ENCODE measurements around the gene ARL6IP6.

- TF ChIP-seq DPF2 (CRISPR knock-in tag; IDR thresholded peaks at IDR 0.05; ENCODE audit: borderline replicate concordance, low read depth) (no peak), CBX2 (IDR thresholded peaks at IDR 0.05; ENCODE audit: low read depth, low read length) (no peak), CBX2 (CRISPR knock-in tag; IDR thresholded peaks at IDR 0.05; ENCODE audit: low read depth) (no peak), POLR2A (IDR thresholded peaks at IDR 0.05; ENCODE audit: insufficient read depth in 1 of 2, low read depth in 2 of 2, low read length in 2 of 2) (no peak)
Observed at GRCh38 chr2:152701198-152701597, 17.2 kb upstream of the ARL6IP6 start.
